ENCODE measurements around the gene DNAJC6.

DNAJC6 gene

GRCh38 chr1:65386439-65386838 lies 77.1 kb downstream of the DNAJC6 start:
- Histone ChIP-seq H3K79me2 (ENCODE audit: insufficient read depth, low read length) (no peaks in the 10 kb centered on the region), H3K9me3 (ENCODE audit: insufficient read depth, low read depth, low read length) (no peaks in the 10 kb centered on the region), H3K4me1 (ENCODE audit: insufficient read depth, low read length, poor library complexity, severe bottlenecking) (no peaks in the 10 kb centered on the region), H4K20me1 (ENCODE audit: insufficient read depth, low read length, poor library complexity, severe bottlenecking) (no peaks in the 10 kb centered on the region), H3K4me3 (ENCODE audit: low read length, poor library complexity, severe bottlenecking) (no peak overlapping the region), H2AFZ (ENCODE audit: low read length) (no peak overlapping the region), H3K27me3 (ENCODE audit: insufficient read depth, low read length, poor library complexity, severe bottlenecking) (no peaks in the 10 kb centered on the region), H3K36me3 (ENCODE audit: insufficient read depth, low read length) (peaks cover 20% of the 10 kb centered on the region; the same call in 1 of the 2 replicates), H3K9ac (ENCODE audit: low read depth, low read length, poor library complexity, severe bottlenecking) (no peak overlapping the region), H3K4me2 (ENCODE audit: low read depth, low read length, poor library complexity, severe bottlenecking) (no peak overlapping the region), H3K9me2 (replicated peaks; ENCODE audit: low read depth, low read length) (no peaks in the 10 kb centered on the region), H3F3A (ENCODE audit: low read depth) (no peaks in the 10 kb centered on the region)
- TF ChIP-seq, protein P1, sequence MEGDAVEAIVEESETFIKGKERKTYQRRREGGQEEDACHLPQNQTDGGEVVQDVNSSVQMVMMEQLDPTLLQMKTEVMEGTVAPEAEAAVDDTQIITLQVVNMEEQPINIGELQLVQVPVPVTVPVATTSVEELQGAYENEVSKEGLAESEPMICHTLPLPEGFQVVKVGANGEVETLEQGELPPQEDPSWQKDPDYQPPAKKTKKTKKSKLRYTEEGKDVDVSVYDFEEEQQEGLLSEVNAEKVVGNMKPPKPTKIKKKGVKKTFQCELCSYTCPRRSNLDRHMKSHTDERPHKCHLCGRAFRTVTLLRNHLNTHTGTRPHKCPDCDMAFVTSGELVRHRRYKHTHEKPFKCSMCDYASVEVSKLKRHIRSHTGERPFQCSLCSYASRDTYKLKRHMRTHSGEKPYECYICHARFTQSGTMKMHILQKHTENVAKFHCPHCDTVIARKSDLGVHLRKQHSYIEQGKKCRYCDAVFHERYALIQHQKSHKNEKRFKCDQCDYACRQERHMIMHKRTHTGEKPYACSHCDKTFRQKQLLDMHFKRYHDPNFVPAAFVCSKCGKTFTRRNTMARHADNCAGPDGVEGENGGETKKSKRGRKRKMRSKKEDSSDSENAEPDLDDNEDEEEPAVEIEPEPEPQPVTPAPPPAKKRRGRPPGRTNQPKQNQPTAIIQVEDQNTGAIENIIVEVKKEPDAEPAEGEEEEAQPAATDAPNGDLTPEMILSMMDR (conservative IDR thresholded peaks at IDR 0.05; ENCODE audit: low read length) = no peak
- no peak for TF ChIP-seq EZH2phosphoT487 (IDR thresholded peaks at IDR 0.05; ENCODE audit: borderline replicate concordance)

GRCh38 chr1:65387821-65388220 lies 78.5 kb downstream of the DNAJC6 start:
- no peaks in the 10 kb centered on the region for H3K27me3 ChIP-seq (ENCODE audit: insufficient read depth, low read length, poor library complexity, severe bottlenecking)
- H3K79me2 ChIP-seq (ENCODE audit: insufficient read depth, low read length) = no peaks in the 10 kb centered on the region
- no peaks in the 10 kb centered on the region for H3K9me3 ChIP-seq (ENCODE audit: insufficient read depth, low read depth, low read length)
- no peak overlapping the region for H2AFZ ChIP-seq (ENCODE audit: low read length)
- H3K36me3 ChIP-seq (ENCODE audit: insufficient read depth, low read length) = peaks cover 21% of the 10 kb centered on the region; the same call in 1 of the 2 replicates
- no peaks in the 10 kb centered on the region for H3K9me2 ChIP-seq (replicated peaks; ENCODE audit: low read depth, low read length)
- no peaks in the 10 kb centered on the region for H4K20me1 ChIP-seq (ENCODE audit: insufficient read depth, low read length, poor library complexity, severe bottlenecking)
- H3K4me3 ChIP-seq (ENCODE audit: low read length, poor library complexity, severe bottlenecking) = no peak overlapping the region
- no peak overlapping the region for H3K4me2 ChIP-seq (ENCODE audit: low read depth, low read length, poor library complexity, severe bottlenecking)
- H3F3A ChIP-seq (ENCODE audit: low read depth) = no peaks in the 10 kb centered on the region
- H3K4me1 ChIP-seq (ENCODE audit: insufficient read depth, low read length, poor library complexity, severe bottlenecking) = no peaks in the 10 kb centered on the region
- H3K9ac ChIP-seq (ENCODE audit: low read depth, low read length, poor library complexity, severe bottlenecking) = no peak overlapping the region
- TF ChIP-seq, protein P1 (conservative IDR thresholded peaks at IDR 0.05; ENCODE audit: low read length) = no peak
- no peak for TF ChIP-seq EZH2phosphoT487 (IDR thresholded peaks at IDR 0.05; ENCODE audit: borderline replicate concordance)

GRCh38 chr1:65388908-65389695 lies 79.8 kb downstream of the DNAJC6 start:
- no peaks in the 10 kb centered on the region for H3K79me2 ChIP-seq (ENCODE audit: insufficient read depth, low read length)
- no peaks in the 10 kb centered on the region for H3K9me2 ChIP-seq (replicated peaks; ENCODE audit: low read depth, low read length)
- H3K4me3 ChIP-seq (ENCODE audit: low read length, poor library complexity, severe bottlenecking) = no peak overlapping the region
- no peak overlapping the region for H3K9ac ChIP-seq (ENCODE audit: low read depth, low read length, poor library complexity, severe bottlenecking)
- no peaks in the 10 kb centered on the region for H3K9me3 ChIP-seq (ENCODE audit: insufficient read depth, low read depth, low read length)
- H4K20me1 ChIP-seq (ENCODE audit: insufficient read depth, low read length, poor library complexity, severe bottlenecking) = no peaks in the 10 kb centered on the region
- no peak overlapping the region for H3K4me2 ChIP-seq (ENCODE audit: low read depth, low read length, poor library complexity, severe bottlenecking)
- no peaks in the 10 kb centered on the region for H3F3A ChIP-seq (ENCODE audit: low read depth)
- H3K27me3 ChIP-seq (ENCODE audit: insufficient read depth, low read length, poor library complexity, severe bottlenecking) = no peaks in the 10 kb centered on the region
- no peaks in the 10 kb centered on the region for H3K4me1 ChIP-seq (ENCODE audit: insufficient read depth, low read length, poor library complexity, severe bottlenecking)
- H2AFZ ChIP-seq (ENCODE audit: low read length) = no peak overlapping the region
- H3K36me3 ChIP-seq (ENCODE audit: insufficient read depth, low read length) = peaks cover 23% of the 10 kb centered on the region; the same call in 1 of the 2 replicates
- TF ChIP-seq EZH2phosphoT487 (IDR thresholded peaks at IDR 0.05; ENCODE audit: borderline replicate concordance) = no peak
- TF ChIP-seq, protein P1 (conservative IDR thresholded peaks at IDR 0.05; ENCODE audit: low read length) = no peak
